ENCODE measurements around the gene EIF4A3. TPM values are rescaled to one million over a fixed set of nuclear protein-coding genes. Genes with fewer than 3 reads are reported as not detected.

The EIF4A3 gene
- total and polyA plus RNA-seq, 9 of the 15 experiments (the other 6 are each of a cell fraction or from before 2014, with no cell fraction given), result 62.7 to 171 (median 127) TPM

GRCh38 chr17:80129006-80129565 is 17.8 kb downstream of the EIF4A3 start:
- no peak overlapping the region for H3K9ac ChIP-seq (ENCODE audit: insufficient read depth in 1 of 2, low read depth in 2 of 2, low read length in 2 of 2)
- H3K27me3 ChIP-seq (ENCODE audit: control insufficient read depth in 2 of 2, insufficient read depth in 2 of 2, low read length in 2 of 2), result peaks cover 16 to 21% of the 10 kb centered on the region in 2 experiments; a peak in 4 of 5 replicates
- FAIRE-seq (no peak), ATAC-seq (no peak), DNase-seq (ENCODE audit: extremely low read depth in 1 of 4, low spot score in 3 of 4) (no peak)
- H3K27ac ChIP-seq (ENCODE audit: extremely low read depth, low read depth, low read length), result no peak overlapping the region
- no peaks in the 10 kb centered on the region for H3K79me2 ChIP-seq (ENCODE audit: control insufficient read depth, insufficient read depth, low read length)
- no peak overlapping the region for H3K4me3 ChIP-seq
- no peak overlapping the region for H3K4me2 ChIP-seq (ENCODE audit: insufficient read depth, low read length)
- WGBS (ENCODE audit: insufficient coverage, low coverage, missing lambda C conversion rate), result 3% methylated on average over 4 of the region's 4 CpGs
- no peak overlapping the region for H2AFZ ChIP-seq (ENCODE audit: low read depth, low read length)
- in situ Hi-C loops (cut with MboI) (no loop called here), intact Hi-C loops (cut with micrococcal nuclease) (loop anchor here (5.0 kb wide), 1 partner anchor 122 kb away; no protein-coding TSS in a partner anchor)
- BruUV-seq (replicated peaks), result no TSS peak
- ChIA-PET POLR2A (interaction anchor here (0.5 to 3.0 kb wide), 4 partner anchors 13 to 71 kb away, joined by 3 to 24 read pairs (median 4); no protein-coding TSS in a partner anchor), CTCF (ENCODE audit: low intra/inter-chr PET ratio) (no interaction called here)
- no peak for TF ChIP-seq SAP30 (IDR thresholded peaks at IDR 0.05; ENCODE audit: borderline replicate concordance, insufficient read depth, low read depth, low read length, poor library complexity, severe bottlenecking)
- TF ChIP-seq IRF9 (tag; IDR thresholded peaks at IDR 0.05), result no peak
- TF ChIP-seq, protein P1, sequence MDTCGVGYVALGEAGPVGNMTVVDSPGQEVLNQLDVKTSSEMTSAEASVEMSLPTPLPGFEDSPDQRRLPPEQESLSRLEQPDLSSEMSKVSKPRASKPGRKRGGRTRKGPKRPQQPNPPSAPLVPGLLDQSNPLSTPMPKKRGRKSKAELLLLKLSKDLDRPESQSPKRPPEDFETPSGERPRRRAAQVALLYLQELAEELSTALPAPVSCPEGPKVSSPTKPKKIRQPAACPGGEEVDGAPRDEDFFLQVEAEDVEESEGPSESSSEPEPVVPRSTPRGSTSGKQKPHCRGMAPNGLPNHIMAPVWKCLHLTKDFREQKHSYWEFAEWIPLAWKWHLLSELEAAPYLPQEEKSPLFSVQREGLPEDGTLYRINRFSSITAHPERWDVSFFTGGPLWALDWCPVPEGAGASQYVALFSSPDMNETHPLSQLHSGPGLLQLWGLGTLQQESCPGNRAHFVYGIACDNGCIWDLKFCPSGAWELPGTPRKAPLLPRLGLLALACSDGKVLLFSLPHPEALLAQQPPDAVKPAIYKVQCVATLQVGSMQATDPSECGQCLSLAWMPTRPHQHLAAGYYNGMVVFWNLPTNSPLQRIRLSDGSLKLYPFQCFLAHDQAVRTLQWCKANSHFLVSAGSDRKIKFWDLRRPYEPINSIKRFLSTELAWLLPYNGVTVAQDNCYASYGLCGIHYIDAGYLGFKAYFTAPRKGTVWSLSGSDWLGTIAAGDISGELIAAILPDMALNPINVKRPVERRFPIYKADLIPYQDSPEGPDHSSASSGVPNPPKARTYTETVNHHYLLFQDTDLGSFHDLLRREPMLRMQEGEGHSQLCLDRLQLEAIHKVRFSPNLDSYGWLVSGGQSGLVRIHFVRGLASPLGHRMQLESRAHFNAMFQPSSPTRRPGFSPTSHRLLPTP (IDR thresholded peaks at IDR 0.05; ENCODE audit: borderline replicate concordance, extremely low read depth, insufficient read length), result no peak
- TF ChIP-seq PCBP2 (IDR thresholded peaks at IDR 0.05; ENCODE audit: low read depth, low read length, poor library complexity, severe bottlenecking), result no peak
- no peak for TF ChIP-seq SETDB1 (IDR thresholded peaks at IDR 0.05; ENCODE audit: low read length)
- no peak for TF ChIP-seq CEBPB (tag; IDR thresholded peaks at IDR 0.05)
- no peak for TF ChIP-seq SLC30A9 (CRISPR knock-in tag; IDR thresholded peaks at IDR 0.05)
- peaks cover 13% of the 10 kb centered on the region; the same call in 2 of the 3 replicates for H3K36me3 ChIP-seq (ENCODE audit: control insufficient read depth, insufficient read depth, low read length)
- H3K9me1 ChIP-seq (ENCODE audit: control insufficient read depth, insufficient read depth, low read length), result no peaks in the 10 kb centered on the region
- H4K20me1 ChIP-seq (replicated peaks; ENCODE audit: control insufficient read depth, insufficient read depth, low read length), result 0 out of 2 replicates have a peak, but pooled peaks cover 3% of the 10 kb centered on the region
- H3K4me1 ChIP-seq (replicated peaks in 1 of 2; ENCODE audit: control insufficient read depth in 2 of 2, insufficient read depth in 2 of 2, low read length in 2 of 2), result no peaks in the 10 kb centered on the region
- H3K9me3 ChIP-seq (replicated peaks; ENCODE audit: control insufficient read depth, insufficient read depth, low read depth, low read length), result no peaks in the 10 kb centered on the region
